ENCODE results near the gene RNF144B.

Gene RNF144B

GRCh38 chr6:18422136-18422535 lies 35.0 kb downstream of the RNF144B start:
- no peak overlapping the region for H3K27ac ChIP-seq

GRCh38 chr6:18423426-18423825 lies 36.3 kb downstream of the RNF144B start:
- no peak for TF ChIP-seq CTCF (conservative IDR thresholded peaks at IDR 0.05)
- H3K27ac ChIP-seq = no peak overlapping the region

More at GRCh38 chr6:18422136-18422535, 35.0 kb downstream of the RNF144B start:
- TF ChIP-seq CTCF (conservative IDR thresholded peaks at IDR 0.05) = no peak

- TF ChIP-seq CTCF (conservative IDR thresholded peaks at IDR 0.05) = no peak
- H3K27ac ChIP-seq = no peak overlapping the region
These were observed 37.1 kb downstream of the RNF144B start for GRCh38 chr6:18424201-18424600.

- no peak for TF ChIP-seq CTCF (conservative IDR thresholded peaks at IDR 0.05)
- no peak overlapping the region for H3K27ac ChIP-seq
These were observed 38.1 kb downstream of the RNF144B start for GRCh38 chr6:18425218-18425617.

GRCh38 chr6:18427296-18427695 lies 40.1 kb downstream of the RNF144B start:
- no peak for TF ChIP-seq CTCF (conservative IDR thresholded peaks at IDR 0.05)
- no peak overlapping the region for H3K27ac ChIP-seq

GRCh38 chr6:18429655-18430297 lies 42.6 kb downstream of the RNF144B start:
- H3K27ac ChIP-seq = no peak overlapping the region
- TF ChIP-seq CTCF (conservative IDR thresholded peaks at IDR 0.05) = no peak

GRCh38 chr6:18431581-18431980 lies 44.4 kb downstream of the RNF144B start:
- TF ChIP-seq CTCF (conservative IDR thresholded peaks at IDR 0.05) = no peak
- H3K27ac ChIP-seq = no peak overlapping the region
